PFSK-1 (cell line): ENCODE results near the gene AHCYL1.

Experiments used
- FOXP2 ChIP-seq: optimal IDR thresholded peaks from 2 replicates; pipeline ENCODE3; 2011; ENCODE audit warnings: borderline replicate concordance, control low read depth, inconsistent platforms; ENCODE audit not compliant: insufficient read depth; ENCODE audit errors: extremely low read length, extremely low read depth
- POLR2AphosphoS5 ChIP-seq: IDR thresholded peaks from 2 replicates; pipeline ENCODE4 v1.6.1; 2012; ENCODE audit warnings: low read depth, mild to moderate bottlenecking, control low read depth, low read length, moderate library complexity
- SIN3A ChIP-seq: IDR thresholded peaks from 2 replicates; pipeline ENCODE4 v1.6.1; 2012; ENCODE audit warnings: mild to moderate bottlenecking, low read length, moderate library complexity, borderline replicate concordance; ENCODE audit not compliant: insufficient read depth
- TAF1 ChIP-seq: IDR thresholded peaks from 2 replicates; pipeline ENCODE4 v1.6.1; 2012; ENCODE audit warnings: low read length, control low read depth, borderline replicate concordance; ENCODE audit not compliant: insufficient read depth
- TF ChIP-seq, protein P1 (sequence below), 2 experiments: IDR thresholded peaks; 2 replicates each; pipeline versions ENCODE4 v1.6.1 to v1.8.0; 2011 to 2012; ENCODE audit warnings: low read depth in 2 of 2, low read length in 2 of 2, control low read depth in 1 of 2, inconsistent platforms in 1 of 2, mild to moderate bottlenecking in 1 of 2, moderate library complexity in 1 of 2; ENCODE audit not compliant: insufficient read depth in 1 of 2

DNA sequence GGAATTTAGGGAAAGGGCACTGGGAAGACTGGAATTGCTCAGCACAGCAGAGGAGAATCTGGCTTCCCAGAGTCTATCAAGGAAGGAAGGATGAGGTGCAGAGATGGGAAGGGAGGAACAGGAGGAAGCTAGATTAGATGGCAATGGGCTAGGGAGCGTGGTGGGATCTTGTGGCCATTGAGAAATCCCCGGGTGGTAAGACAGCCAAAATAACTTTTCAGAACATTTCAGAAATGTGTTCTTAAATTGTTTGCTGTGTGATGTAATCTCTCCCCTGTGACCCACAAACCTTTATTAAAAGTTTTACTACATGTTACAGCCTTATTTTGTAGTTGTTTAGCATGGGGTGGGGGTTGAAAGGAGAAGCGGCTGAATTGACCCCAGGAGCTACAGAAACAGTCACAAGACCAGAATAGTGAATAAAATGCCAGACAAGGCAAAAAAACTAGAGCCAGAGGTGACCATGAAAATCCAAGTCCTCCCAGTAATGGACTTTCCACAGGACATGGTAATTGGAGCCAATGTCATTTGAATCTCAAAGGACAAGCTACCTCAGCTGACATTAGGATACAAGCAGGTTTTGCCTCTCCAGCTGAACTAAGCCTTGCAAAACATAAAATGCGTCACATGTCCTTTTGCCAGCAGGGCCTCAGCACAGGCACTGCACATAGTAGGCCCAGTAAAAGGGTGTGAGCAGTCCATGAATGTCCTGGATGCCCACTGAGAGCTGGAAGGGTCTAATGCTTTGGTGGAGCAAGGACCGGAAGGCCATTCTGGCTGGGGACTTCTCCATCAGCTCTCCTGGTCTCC lies 980 bp upstream of the AHCYL1 start:
- TF ChIP-seq TAF1 = no peak
- TF ChIP-seq POLR2AphosphoS5 = no peak
- no peak for TF ChIP-seq SIN3A
- TF ChIP-seq, protein P1, sequence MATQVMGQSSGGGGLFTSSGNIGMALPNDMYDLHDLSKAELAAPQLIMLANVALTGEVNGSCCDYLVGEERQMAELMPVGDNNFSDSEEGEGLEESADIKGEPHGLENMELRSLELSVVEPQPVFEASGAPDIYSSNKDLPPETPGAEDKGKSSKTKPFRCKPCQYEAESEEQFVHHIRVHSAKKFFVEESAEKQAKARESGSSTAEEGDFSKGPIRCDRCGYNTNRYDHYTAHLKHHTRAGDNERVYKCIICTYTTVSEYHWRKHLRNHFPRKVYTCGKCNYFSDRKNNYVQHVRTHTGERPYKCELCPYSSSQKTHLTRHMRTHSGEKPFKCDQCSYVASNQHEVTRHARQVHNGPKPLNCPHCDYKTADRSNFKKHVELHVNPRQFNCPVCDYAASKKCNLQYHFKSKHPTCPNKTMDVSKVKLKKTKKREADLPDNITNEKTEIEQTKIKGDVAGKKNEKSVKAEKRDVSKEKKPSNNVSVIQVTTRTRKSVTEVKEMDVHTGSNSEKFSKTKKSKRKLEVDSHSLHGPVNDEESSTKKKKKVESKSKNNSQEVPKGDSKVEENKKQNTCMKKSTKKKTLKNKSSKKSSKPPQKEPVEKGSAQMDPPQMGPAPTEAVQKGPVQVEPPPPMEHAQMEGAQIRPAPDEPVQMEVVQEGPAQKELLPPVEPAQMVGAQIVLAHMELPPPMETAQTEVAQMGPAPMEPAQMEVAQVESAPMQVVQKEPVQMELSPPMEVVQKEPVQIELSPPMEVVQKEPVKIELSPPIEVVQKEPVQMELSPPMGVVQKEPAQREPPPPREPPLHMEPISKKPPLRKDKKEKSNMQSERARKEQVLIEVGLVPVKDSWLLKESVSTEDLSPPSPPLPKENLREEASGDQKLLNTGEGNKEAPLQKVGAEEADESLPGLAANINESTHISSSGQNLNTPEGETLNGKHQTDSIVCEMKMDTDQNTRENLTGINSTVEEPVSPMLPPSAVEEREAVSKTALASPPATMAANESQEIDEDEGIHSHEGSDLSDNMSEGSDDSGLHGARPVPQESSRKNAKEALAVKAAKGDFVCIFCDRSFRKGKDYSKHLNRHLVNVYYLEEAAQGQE (IDR thresholded peaks at IDR 0.05; ENCODE audit: insufficient read depth in 1 of 2, low read depth in 2 of 2, low read length in 2 of 2) = no peak
- no peak for TF ChIP-seq FOXP2
